Tibial artery (tissue), 4 donors: ENCODE data around the gene MLLT10.

Experiments
- DNase-seq, 2 donors: peaks; one replicate each; pipeline ENCODE4 v3.0.0-alpha.2; 2019
- H3K27ac ChIP-seq, 2 donors: fragments of 200-600 bp; sonication (generic) in 1 of 2; 1 replicate in 1 of 2; 2 replicates in 1 of 2; pipeline ENCODE4 v1.5.1; 2018 to 2019; ENCODE audit warnings: mild to moderate bottlenecking in 1 of 2
- H3K27me3 ChIP-seq, 2 donors: fragments of 200-600 bp; sonication (generic) in 1 of 2; one replicate each; pipeline versions ENCODE4 v1.5.1 to v1.6.0; 2016 to 2019
- H3K36me3 ChIP-seq, 3 donors: fragments of 200-600 bp; sonication (generic) in 2 of 3; one replicate each; pipeline ENCODE4 v1.5.1; 2016 to 2019; ENCODE audit warnings: mild to moderate bottlenecking in 2 of 3
- H3K4me1 ChIP-seq, 4 donors: fragments of 200-600 bp; sonication (generic) in 2 of 4; 1 replicate in 3 of 4; 2 replicates in 1 of 4; pipeline ENCODE4 v1.5.1; 2016 to 2019
- H3K4me3 ChIP-seq, 2 donors: fragments of 200-600 bp; sonication (generic) in 1 of 2; 1 replicate in 1 of 2; 2 replicates in 1 of 2; pipeline ENCODE4 v1.5.1; 2018 to 2019; ENCODE audit warnings: mild to moderate bottlenecking in 2 of 2
- H3K9me3 ChIP-seq, 3 donors: fragments of 200-600 bp; sonication (generic) in 1 of 3; one replicate each; pipeline ENCODE4 v1.5.1; 2016 to 2019
- intact Hi-C: fragments of 100-400 bp; cut with DNase I; formaldehyde crosslinking; loops from one replicate; pipeline ENCODE4 v1.15.0; 2023; ENCODE audit warnings: low total_unique reads
- TF ChIP-seq, protein P1 (sequence below), 2 experiments: fragments of 200-600 bp in 1 of 2; fragments of 450-650 bp in 1 of 2; IDR thresholded peaks; one replicate each; pipeline ENCODE4 v1.5.1; 2017 to 2019; ENCODE audit warnings: antibody characterized with exemption in 2 of 2, mild to moderate bottlenecking in 1 of 2, moderate library complexity in 1 of 2

The MLLT10 gene

DNA sequence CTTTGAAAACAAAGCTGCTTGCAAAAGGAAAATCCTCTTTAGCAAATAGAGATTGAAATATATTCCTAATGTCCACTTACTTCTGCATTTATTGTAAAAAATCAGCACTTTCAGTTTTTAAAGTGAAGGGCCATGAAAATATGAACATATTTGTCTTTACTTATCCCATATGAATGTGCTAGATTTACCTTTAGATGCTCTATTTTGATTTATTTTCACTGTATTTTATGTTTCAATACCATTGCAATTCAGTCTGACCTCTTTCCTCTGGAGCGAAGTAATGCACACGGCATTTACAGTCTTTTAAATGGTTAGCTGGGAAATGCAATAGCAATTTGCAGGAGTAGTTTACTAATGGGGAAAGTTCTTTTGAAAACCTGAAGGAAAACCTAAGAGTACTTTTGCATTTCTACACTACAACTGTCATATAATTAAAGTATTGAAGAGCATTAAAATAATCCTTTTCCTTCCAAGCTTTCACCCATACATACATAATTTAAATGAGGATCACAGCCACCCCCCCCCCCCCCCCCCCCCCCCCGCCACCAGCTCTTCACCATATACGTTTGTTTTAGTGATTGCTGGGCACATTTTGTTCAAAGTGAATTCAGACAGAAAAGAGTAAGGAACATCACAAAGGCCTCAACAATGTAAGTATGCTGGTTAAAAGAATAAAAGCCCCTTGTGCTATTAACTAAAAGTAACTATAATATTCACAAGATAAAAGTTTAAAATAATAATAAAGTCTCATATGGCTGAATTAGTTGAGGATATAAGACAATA is 12.1 kb upstream of the MLLT10 start:
- DNase-seq, result no peak
- Histone ChIP-seq H3K27ac (no peak overlapping the region), H3K27me3 (peaks cover 0 to 53% of the 10 kb centered on the region in 2 donors), H3K36me3 (no peaks in the 10 kb centered on the region), H3K9me3 (no peaks in the 10 kb centered on the region), H3K4me1 (peaks cover 0 to 15% (median 9%) of the 10 kb centered on the region in 4 donors), H3K4me3 (no peak overlapping the region)
- intact Hi-C loops, result no loop called here
- TF ChIP-seq, protein P1, sequence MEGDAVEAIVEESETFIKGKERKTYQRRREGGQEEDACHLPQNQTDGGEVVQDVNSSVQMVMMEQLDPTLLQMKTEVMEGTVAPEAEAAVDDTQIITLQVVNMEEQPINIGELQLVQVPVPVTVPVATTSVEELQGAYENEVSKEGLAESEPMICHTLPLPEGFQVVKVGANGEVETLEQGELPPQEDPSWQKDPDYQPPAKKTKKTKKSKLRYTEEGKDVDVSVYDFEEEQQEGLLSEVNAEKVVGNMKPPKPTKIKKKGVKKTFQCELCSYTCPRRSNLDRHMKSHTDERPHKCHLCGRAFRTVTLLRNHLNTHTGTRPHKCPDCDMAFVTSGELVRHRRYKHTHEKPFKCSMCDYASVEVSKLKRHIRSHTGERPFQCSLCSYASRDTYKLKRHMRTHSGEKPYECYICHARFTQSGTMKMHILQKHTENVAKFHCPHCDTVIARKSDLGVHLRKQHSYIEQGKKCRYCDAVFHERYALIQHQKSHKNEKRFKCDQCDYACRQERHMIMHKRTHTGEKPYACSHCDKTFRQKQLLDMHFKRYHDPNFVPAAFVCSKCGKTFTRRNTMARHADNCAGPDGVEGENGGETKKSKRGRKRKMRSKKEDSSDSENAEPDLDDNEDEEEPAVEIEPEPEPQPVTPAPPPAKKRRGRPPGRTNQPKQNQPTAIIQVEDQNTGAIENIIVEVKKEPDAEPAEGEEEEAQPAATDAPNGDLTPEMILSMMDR (IDR thresholded peaks at IDR 0.05), result no peak

DNA sequence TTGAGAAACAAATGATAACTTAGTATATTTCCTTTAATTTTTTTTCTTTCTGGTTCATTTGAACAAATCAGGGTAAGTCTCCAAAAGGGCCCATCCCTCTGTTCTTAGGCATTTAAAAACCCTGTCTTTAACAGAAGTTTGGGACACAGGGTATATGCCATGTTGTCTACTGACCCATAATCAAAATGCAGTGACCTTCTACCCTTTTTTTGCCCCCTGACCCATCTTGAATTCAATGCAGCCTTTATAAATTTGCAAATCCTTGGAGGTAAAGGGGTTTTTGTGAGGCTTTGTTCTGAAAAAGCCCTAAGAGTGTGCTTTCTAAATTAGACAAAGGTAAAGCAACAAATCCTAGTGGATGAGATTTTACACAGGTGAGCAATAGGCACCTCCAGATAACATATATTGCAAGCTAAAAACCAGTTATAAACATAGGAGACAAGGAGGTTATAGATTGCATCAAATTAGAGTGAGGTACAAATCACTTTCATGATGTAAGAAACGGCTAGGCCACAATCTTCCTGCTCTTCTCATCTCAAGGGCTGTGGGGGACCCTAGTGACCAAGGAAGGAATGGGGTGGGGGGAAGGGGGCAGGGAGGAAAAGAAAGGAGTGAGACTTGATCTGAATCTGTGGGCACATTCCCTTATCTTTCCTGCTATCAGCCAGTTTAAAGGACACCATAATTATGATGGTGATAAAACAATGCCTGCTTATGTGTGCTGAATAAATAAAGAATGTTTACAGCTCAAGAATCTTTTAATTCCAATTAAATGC is 11.2 kb upstream of the MLLT10 start:
- Histone ChIP-seq H3K4me3 (no peak overlapping the region), H3K4me1 (peaks cover 0 to 8% (median 3%) of the 10 kb centered on the region in 4 donors), H3K27ac (no peak overlapping the region), H3K9me3 (no peaks in the 10 kb centered on the region), H3K27me3 (peaks cover 0 to 53% of the 10 kb centered on the region in 2 donors), H3K36me3 (no peaks in the 10 kb centered on the region)
- DNase-seq, result no peak
- TF ChIP-seq, protein P1 (IDR thresholded peaks at IDR 0.05), result no peak
- intact Hi-C loops, result no loop called here

DNA sequence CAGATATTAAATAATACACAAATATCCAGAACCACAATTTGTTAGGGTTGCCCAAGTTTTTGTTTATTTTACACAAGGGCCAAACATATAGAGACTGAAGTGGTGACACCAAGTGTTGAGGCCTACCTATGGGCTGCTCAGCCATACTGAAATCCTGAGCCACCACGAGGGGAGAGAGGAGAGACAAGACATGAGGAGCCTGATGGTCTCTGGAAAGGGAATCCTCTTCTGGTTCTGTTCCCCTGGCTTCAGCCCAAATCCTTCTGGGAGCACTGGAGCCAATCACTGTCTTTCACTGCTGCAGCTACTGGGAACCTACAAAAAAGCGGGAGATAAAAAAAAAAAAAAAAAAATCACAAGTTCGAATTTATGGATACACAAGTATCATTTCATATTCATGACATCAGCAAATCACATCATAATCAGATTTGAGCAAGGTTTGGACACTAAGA is 10.4 kb upstream of the MLLT10 start:
- intact Hi-C loops, result no loop called here
- DNase-seq, result no peak
- TF ChIP-seq, protein P1 (IDR thresholded peaks at IDR 0.05), result no peak
- Histone ChIP-seq H3K4me3 (no peak overlapping the region), H3K27me3 (peaks cover 0 to 48% of the 10 kb centered on the region in 2 donors), H3K9me3 (no peaks in the 10 kb centered on the region), H3K4me1 (peaks cover 0 to 5% (median under 1%) of the 10 kb centered on the region in 4 donors), H3K27ac (no peak overlapping the region), H3K36me3 (no peaks in the 10 kb centered on the region)

DNA sequence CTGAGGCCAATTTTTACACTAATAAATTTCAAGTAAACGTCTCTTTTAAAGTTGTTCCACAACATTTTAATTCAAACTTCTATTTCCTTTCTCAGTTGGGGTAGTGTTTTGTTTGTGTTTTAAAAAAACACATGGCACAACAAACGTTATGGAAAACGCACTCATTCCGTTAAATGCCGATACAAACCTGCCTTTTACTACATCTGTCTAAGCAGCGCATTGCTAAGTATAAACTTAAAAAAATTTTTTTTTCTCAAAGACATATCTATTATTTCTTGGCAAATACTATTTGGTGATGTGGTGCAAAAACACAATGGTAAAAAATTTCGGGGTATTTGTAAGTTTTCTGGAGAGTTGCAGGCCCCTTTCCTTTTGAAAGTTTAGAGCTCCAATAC is 9.9 kb upstream of the MLLT10 start:
- Histone ChIP-seq H3K4me1 (peaks cover 0 to 5% (median 0%) of the 10 kb centered on the region in 4 donors), H3K4me3 (peak overlapping the region in 1 of 2 donors; percentile 83), H3K27ac (peak overlapping the region in 1 of 2 donors; percentile 92), H3K9me3 (no peaks in the 10 kb centered on the region), H3K27me3 (peaks cover 0 to 42% of the 10 kb centered on the region in 2 donors), H3K36me3 (no peaks in the 10 kb centered on the region)
- TF ChIP-seq, protein P1 (IDR thresholded peaks at IDR 0.05), result no peak
- intact Hi-C loops, result no loop called here
- no peak for DNase-seq

DNA sequence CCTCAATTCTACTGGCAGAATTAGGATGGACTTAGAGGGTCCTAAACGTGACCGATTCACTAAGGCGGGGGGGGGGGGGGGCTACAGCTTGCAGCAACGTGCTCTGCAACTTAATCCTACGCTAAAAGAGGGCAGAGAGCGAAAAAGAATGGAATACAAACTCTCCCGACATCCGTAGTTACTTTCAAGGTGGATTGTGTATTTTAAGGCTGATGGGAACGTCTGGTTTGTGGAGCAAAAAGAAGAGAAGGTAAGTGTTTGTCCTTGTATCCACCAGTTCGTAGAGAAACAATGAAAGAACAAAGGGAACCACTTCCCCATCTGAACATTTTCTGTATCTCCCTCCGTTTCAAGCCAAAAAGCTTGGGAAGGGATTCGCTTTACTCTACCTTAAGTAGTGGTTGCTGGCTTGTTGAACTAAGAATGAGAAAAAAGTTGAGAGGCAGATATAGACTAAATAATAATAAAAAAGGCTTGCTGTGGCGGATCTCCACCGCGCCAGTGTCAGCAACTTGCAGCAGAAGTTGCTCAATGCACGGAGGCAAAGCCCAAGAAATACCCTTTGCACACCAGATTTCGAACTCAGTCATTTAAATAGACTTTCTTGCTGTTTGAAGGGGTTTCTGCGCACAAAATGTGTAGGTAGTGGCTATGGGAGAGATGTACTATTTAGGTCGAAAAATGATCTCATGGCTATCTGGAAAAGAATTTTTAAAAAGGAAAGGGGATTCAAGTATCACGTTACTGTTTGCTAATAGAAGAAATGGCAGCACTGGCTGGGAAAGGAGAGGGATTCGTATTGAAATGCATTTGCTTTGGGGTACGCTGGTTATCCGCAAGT is 9.3 kb upstream of the MLLT10 start:
- Histone ChIP-seq H3K27ac (peak overlapping the region; percentile 92 to 99), H3K9me3 (no peaks in the 10 kb centered on the region), H3K36me3 (no peaks in the 10 kb centered on the region), H3K27me3 (peaks cover 0 to 36% of the 10 kb centered on the region in 2 donors), H3K4me1 (no peaks in the 10 kb centered on the region), H3K4me3 (peak overlapping the region; percentile 83 to 90)
- TF ChIP-seq, protein P1 (IDR thresholded peaks at IDR 0.05), result no peak
- intact Hi-C loops, result no loop called here
- DNase-seq, result no peak
